GM12873 (cell line): ENCODE results near the gene FBLN1.

Experiments
- TF ChIP-seq, protein P1 (sequence below): IDR thresholded peaks from 2 replicates; pipeline ENCODE4 v1.5.1; 2012; ENCODE audit warnings: low read depth, mild to moderate bottlenecking, moderate library complexity, low read length, control low read depth; ENCODE audit not compliant: insufficient read depth; ENCODE audit errors: missing control alignments

The FBLN1 gene

DNA sequence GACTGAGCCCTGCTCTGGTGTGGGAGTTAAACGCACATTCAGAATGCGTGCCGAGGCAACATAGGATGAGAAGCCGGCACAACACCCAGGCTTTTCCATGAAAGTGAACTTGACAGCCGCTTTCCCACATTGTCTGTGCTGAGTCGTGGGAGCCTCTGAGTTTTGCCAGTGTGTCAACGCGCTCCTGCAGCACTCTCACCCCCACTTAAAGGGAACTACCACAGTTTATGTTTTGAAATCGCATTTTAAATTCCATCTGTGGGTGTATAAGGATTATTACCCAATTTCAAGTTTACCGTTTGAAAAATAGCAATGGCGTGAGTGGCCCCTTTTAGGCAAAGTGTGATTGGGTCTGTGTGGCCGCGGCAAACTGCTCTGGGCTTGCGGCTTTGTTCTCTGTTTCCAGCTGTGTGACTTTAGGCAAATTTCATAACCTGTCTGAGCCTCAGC lies 81.5 kb downstream of the FBLN1 start:
- TF ChIP-seq, protein P1, sequence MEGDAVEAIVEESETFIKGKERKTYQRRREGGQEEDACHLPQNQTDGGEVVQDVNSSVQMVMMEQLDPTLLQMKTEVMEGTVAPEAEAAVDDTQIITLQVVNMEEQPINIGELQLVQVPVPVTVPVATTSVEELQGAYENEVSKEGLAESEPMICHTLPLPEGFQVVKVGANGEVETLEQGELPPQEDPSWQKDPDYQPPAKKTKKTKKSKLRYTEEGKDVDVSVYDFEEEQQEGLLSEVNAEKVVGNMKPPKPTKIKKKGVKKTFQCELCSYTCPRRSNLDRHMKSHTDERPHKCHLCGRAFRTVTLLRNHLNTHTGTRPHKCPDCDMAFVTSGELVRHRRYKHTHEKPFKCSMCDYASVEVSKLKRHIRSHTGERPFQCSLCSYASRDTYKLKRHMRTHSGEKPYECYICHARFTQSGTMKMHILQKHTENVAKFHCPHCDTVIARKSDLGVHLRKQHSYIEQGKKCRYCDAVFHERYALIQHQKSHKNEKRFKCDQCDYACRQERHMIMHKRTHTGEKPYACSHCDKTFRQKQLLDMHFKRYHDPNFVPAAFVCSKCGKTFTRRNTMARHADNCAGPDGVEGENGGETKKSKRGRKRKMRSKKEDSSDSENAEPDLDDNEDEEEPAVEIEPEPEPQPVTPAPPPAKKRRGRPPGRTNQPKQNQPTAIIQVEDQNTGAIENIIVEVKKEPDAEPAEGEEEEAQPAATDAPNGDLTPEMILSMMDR: no peak

DNA sequence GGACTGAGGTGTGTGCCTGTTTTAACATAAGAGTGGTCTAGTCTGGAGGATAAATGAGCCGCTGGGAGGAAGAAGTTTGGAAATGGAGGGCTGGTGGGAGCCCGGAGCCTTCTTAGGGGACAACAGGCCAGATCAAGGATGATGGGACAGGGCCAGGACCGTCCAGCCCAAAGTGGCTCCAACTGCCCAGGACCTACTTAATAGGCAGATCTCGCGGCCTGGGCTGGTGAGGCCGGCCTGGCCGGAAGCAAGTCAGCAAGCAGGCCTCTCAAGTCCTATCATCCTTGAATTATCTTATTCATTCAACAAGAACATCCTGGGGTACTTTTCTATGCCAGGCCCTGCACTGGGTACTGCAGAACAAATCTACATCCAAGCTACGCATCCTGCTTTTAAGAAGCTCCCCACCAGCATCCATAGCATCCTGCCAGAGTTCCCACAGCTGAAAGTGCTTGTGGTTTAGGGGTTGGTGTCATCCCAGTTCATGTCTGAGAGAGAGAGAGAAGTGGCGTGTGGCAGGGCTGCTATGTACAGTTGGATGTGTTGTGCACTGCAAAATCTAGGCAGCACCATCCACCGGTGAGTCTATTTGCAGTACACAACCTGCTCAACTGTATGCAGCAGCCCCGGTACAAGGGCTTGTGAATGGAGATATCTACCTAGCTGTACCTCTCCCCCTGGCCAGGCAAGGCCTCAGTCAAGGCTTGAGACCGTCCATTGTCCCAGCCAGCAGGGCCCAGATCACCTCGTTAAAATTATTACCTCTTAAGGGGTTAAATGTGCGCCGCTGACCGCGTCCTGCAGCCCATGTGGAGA lies 82.1 kb downstream of the FBLN1 start:
- TF ChIP-seq, protein P1: no peak

DNA sequence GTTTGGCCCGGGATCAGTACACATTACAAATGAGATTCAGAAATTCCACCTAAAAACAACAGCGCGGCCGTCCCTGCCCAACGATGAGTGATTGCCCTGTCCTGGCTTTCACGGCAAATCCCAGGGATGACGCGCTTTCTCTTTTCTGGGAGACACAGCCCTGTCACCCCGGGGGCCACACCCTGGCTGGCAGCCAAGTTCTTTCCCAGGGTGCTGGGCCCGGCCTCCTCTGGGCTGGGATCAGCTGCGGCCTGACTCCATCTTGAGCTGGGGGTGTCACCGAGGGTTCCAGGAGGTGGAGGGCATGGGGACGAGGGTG lies 82.7 kb downstream of the FBLN1 start:
- TF ChIP-seq, protein P1: no peak

DNA sequence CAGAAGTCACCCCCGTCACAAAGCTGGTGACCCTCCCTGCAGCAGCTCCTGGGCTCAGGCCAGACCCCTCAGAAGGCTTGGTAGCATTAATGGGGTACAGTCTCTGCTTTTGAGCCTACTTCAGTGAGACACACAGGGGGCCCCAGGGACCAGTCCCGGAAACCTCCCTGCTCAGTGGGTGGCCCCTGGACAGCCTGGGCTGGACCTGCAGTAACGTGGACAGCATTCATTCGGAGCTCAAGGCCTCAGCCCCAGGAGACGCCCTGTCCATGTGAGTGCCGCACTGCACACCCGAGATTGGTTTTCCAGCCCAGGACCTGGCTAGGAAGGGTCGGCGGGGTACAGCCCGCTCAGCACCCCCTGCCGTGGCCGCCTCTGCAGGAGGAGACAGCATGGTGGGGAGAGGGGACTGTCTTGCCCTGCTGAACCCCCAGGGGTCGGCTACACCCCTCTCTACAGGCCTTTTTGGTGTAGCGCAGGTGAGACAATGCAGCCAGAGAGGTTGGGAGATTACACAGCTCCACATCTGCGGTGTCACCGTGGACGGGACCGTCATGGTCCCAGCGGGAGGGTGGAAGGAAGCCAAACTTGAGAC lies 83.4 kb downstream of the FBLN1 start:
- TF ChIP-seq, protein P1: no peak

DNA sequence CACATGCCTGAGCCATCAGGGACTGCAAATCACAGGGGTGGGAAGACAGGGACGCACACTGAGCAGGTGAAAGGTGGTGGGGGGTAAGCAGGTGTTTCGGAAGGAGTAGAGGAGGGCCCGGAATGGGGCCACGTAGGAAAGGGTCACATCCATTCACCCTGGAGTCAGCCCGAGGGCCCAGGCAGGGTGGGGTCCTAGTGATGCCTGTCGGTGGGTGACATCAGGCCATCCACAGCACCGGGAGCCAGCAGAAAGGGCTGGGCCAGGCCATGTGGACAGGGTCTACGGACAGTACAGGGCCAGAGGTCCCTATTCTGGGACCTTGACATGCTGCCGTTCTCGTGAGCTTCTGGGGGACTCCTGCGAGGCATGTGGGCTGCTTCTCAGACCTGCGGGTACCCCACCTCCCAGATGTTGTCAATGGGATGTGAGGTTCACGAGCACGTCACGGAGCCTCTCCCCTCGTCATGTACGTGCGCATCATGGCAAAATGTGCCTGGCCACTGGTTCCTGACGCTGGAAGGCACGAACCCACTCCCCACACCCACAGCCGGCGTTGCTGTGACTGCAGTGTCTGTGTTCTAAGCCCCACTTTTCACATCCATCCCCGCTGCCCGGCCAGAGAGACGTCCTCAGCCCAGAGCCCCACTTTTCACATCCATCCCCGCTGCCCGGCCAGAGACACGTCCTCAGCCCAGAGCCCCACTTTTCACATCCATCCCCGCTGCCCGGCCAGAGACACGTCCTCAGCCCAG lies 84.1 kb downstream of the FBLN1 start:
- TF ChIP-seq, protein P1: no peak

DNA sequence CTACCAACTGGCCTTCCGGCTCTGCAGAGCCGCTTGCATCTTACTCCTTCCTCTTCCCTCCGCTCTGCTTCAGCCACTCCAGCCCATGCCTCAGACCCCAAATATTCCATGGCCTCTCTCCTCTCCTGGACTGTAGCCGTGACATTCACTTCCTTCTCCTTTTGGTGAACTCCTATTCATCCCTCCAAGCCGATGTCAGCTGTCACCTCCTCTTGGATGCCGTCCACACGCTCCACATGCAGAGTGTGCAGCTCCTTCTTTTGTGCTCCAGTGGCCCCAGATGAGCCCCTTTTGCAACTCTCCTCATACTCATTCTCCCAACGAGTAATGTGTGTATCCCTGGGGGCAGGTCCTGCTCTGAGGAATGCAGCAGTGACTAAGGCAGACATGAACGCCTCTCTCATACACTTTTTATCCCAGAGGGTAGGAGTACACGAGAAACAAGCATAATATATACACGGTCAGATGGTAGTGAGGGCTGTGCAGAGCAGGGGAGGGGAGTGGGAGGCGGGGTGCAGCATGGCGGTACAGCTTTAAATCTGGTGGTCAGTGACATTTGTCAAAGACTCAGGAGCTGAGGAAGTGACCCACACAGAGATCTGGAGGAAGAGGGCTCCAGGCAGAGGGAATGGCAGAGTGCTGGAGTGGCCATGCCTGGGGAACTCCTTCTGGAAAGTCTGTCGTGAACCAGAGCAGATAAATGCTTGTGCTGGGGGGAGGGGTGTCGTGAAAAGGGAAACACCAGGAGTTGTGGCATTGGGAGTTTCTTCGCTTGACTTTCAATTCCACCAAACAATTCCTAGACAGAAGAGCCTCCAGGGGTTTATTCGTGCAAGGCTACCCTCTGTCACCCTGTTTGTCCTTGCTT lies 85.2 kb downstream of the FBLN1 start:
- TF ChIP-seq, protein P1: no peak
